ENCODE results near the gene UQCC2.

The UQCC2 gene

DNA sequence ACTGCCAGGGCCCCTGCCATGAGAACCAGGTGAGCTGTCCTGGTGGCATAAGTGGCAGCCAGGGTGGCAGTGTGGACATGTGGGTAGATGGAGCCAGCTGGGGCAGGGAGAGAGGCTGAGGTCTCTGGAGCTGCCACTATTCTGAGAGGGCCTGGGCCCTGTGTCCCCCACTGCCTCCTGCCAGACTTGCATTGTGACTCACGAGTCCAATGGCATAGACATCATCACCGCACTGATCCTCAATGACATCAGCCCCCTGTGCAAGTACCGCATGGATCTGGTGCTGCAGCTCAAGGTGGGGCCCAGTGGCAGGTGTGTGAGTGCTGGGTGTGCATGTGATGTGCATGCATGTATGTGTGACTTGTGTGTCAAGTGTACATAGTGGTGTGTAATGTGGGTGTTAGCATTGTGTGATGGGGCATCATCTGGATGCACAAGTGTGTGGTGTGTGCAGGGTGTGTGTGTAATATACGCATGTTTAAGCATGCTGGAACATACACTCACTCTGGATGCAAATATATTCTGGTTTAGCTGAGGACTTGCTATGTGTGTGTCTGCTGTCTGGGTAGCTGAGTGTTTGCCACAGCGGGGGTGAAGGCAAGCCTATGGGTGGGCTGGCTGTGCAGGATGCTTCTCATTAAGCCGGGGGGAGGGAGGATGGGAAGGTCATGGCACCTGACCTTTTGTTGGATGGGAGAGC, 25.1 kb downstream of the UQCC2 start:
- no peak overlapping the region for H3K4me3 ChIP-seq (ENCODE audit: low read length)
- no peak for DNase-seq (ENCODE audit: low read depth)
- TF ChIP-seq, protein P1, sequence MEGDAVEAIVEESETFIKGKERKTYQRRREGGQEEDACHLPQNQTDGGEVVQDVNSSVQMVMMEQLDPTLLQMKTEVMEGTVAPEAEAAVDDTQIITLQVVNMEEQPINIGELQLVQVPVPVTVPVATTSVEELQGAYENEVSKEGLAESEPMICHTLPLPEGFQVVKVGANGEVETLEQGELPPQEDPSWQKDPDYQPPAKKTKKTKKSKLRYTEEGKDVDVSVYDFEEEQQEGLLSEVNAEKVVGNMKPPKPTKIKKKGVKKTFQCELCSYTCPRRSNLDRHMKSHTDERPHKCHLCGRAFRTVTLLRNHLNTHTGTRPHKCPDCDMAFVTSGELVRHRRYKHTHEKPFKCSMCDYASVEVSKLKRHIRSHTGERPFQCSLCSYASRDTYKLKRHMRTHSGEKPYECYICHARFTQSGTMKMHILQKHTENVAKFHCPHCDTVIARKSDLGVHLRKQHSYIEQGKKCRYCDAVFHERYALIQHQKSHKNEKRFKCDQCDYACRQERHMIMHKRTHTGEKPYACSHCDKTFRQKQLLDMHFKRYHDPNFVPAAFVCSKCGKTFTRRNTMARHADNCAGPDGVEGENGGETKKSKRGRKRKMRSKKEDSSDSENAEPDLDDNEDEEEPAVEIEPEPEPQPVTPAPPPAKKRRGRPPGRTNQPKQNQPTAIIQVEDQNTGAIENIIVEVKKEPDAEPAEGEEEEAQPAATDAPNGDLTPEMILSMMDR (conservative IDR thresholded peaks at IDR 0.05; ENCODE audit: low read depth, low read length) = no peak

DNA sequence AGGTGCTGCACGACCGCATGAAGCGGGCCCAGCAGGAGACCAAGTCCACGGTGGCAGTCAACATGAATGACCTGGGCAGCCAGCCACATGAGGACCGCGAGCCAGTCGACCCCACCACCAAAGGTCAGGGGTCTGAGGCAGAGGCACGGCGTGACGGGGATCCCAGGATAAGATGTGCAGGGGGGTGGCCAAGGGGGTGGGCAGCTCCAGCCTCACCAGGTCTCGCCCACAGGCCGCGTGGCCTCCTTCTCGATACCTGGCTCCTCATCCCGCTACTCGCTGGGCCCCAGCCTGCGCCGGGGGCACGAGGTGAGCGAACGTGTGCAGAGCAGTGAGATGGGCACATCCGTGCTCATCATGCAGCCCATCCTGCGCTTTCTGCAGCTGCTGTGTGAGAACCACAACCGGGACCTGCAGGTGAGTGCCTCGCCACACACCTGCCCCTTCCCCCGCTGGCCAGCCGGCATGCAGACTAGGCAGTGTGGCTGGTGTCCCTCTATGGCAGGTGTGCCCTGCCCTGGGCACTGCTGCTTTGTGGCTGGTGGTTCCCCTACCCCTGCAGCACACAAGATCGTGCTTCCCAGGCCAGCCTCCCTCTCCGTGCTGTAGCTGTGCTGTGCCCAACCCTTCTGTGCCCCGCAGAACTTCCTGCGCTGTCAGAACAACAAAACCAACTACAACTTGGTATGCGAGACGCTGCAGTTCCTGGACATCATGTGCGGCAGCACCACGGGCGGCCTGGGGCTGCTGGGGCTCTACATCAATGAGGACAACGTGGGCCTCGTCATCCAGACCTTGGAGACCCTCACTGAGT, 25.9 kb downstream of the UQCC2 start:
- TF ChIP-seq, protein P1 (conservative IDR thresholded peaks at IDR 0.05; ENCODE audit: low read depth, low read length) = no peak

DNA sequence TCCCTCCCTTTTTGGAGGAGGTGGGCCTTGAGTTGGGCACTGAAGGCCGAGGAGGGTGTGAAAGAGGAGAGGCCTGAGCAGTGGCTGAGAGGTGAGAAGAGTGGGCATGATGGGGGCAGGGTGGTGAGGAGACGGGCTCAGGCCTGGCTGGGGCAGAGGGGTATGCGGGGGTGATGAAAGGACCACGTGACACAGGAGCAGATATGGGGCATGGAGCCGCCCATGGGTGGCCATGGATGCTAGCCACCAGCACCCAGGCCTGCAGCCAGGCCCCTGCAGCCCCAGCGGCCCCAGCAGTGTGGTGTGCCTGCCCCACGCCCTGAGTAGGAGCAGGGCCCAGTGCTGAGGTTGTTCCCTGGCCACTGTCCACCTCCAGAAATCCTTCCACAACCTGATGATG, 26.5 kb downstream of the UQCC2 start:
- TF ChIP-seq, protein P1 (conservative IDR thresholded peaks at IDR 0.05; ENCODE audit: low read depth, low read length) = no peak
- DNase-seq (ENCODE audit: low read depth) = no peak

More for the DNA sequence above, 25.9 kb downstream of the UQCC2 start:
- H3K4me3 ChIP-seq (ENCODE audit: low read length) = no peak overlapping the region
- no peak for DNase-seq (ENCODE audit: low read depth)

DNA sequence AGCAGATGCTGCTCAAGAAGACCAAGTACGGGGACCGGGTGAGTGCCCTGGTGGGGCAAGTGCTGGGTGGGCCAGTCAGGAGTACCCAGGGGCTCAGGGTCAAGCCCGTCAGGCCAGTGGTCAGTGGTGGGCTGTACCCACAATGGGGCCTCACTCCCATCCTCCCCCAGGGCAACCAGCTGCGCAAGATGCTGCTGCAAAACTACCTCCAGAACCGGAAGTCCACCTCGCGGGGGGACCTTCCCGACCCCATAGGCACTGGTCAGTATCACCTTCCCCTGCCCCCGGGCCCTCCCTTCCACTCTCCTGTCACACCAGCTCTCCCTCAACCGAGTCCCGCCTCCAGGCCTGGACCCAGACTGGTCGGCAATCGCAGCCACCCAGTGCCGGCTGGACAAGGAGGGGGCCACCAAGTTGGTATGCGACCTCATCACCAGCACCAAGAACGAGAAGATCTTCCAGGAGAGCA, 27.0 kb downstream of the UQCC2 start:
- H3K4me3 ChIP-seq (ENCODE audit: low read length) = no peak overlapping the region
- TF ChIP-seq, protein P1 (conservative IDR thresholded peaks at IDR 0.05; ENCODE audit: low read depth, low read length) = no peak
- DNase-seq (ENCODE audit: low read depth) = no peak

More for the DNA sequence above, 26.5 kb downstream of the UQCC2 start:
- H3K4me3 ChIP-seq (ENCODE audit: low read length) = no peak overlapping the region

DNA sequence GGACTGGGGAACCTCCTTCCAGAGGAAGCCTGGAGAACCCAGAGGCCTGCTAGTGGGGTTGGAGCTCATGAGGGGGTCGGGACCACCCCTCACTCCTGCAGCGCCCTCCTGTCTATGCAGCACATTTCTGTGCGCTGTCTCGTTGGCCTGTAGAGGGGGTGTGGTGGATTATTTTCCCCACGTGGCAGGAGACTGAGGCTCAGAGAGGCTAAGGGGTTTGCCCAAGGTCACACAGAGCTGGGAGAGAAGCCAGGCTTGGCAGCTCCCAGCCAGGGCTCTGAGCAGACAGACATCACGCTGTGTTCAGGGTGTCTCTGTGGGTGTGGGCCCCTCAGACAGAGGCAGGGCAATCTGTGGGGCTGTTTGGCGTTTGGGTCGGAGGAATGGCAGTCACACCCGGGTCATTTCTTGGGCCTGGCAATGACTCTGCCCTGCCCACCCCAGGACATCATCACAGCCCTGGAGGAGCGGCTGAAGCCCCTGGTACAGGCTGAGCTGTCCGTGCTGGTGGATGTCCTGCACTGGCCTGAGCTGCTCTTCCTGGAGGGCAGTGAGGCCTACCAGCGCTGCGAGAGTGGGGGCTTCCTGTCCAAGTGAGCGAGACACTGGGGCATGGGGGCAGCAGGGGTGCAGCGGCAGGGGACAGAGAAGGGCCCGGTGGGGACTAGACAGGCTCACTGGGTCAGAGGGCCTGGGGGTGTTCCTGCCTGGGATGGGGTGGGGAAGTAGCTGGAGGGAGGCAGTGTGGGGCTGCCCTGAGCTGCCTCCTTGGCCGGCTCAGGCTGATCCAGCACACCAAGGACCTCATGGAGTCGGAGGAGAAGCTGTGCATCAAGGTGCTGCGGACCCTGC, 27.7 kb downstream of the UQCC2 start:
- TF ChIP-seq, protein P1 (conservative IDR thresholded peaks at IDR 0.05; ENCODE audit: low read depth, low read length) = no peak
- no peak overlapping the region for H3K4me3 ChIP-seq (ENCODE audit: low read length)
- no peak for DNase-seq (ENCODE audit: low read depth)

DNA sequence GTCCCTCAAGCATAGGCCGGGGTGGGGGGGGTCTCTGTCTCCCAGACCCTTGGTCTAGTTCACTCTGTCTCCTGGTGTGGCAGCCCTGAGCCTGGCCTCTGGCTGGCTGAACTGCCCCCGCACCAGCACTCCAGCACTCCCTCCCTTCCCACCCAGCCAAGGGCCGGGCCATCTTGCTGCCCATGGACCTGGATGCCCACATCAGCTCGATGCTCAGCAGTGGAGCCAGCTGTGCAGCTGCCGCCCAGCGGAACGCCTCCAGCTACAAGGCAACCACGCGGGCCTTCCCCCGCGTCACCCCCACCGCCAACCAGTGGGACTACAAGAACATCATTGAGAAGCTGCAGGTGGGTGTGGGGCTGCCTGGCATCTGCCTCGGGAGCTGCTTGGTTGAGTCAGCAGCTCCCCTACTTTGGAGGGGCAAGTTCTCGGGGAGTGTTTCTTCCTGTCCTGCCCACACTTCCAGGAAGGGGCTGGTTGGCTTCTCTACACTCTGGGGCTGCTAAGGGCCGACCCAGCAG, 28.4 kb downstream of the UQCC2 start:
- DNase-seq (ENCODE audit: low read depth) = no peak
- no peak overlapping the region for H3K4me3 ChIP-seq (ENCODE audit: low read length)
- TF ChIP-seq, protein P1 (conservative IDR thresholded peaks at IDR 0.05; ENCODE audit: low read depth, low read length) = no peak

All from retinal pigment epithelial cell (primary cell).